Upper lobe of left lung (tissue), 6 donors: ENCODE data around the gene CTSS. TPM values are rescaled to one million over a fixed set of nuclear protein-coding genes. Genes with fewer than 3 reads are reported as not detected.
"Not testable (repeated sequence)": the region's sequence is repeated elsewhere in the genome, so short reads cannot be mapped to it uniquely, and the experiment has no call there.

Source experiments
- ATAC-seq, 2 donors: fragments of 200-7000 bp; cut with Tn5 transposase; one replicate each; pipeline ENCODE4 v1.9.1; 2022; ENCODE audit warnings: mild to moderate bottlenecking in 2 of 2, moderate library complexity in 2 of 2; ENCODE audit not compliant: low FRiP score in 2 of 2
- DNase-seq, 2 donors: peaks; one replicate each; pipeline ENCODE4 v3.0.0-alpha.2; 2019 to 2020
- H3K27ac ChIP-seq, 4 donors: fragments of 200-600 bp; sonication (generic); one replicate each; pipeline ENCODE4 v1.5.1; 2016 to 2019
- H3K27me3 ChIP-seq, 4 donors: fragments of 200-600 bp; sonication (generic); one replicate each; pipeline ENCODE4 v1.5.1; 2017 to 2019
- H3K36me3 ChIP-seq, 4 donors: fragments of 200-600 bp; sonication (generic); one replicate each; pipeline ENCODE4 v1.5.1; 2016 to 2019
- H3K4me1 ChIP-seq, 4 donors: fragments of 200-600 bp; sonication (generic); one replicate each; pipeline ENCODE4 v1.5.1; 2018 to 2019
- H3K4me3 ChIP-seq, 4 donors: fragments of 200-600 bp; sonication (generic); one replicate each; pipeline ENCODE4 v1.5.1; 2017 to 2019; ENCODE audit warnings: mild to moderate bottlenecking in 2 of 4, moderate library complexity in 1 of 4
- H3K9me3 ChIP-seq, 4 donors: fragments of 200-600 bp; sonication (generic); one replicate each; pipeline ENCODE4 v1.5.1; 2018 to 2019
- EP300 ChIP-seq, 4 donors: sonication (generic); formaldehyde crosslinking; IDR thresholded peaks; one replicate each; pipeline ENCODE4 v1.5.1; 2017; ENCODE audit warnings: antibody characterized with exemption in 4 of 4, control low read depth in 2 of 4
- POLR2A ChIP-seq, 4 donors: fragments of 450-650 bp; IDR thresholded peaks; one replicate each; pipeline ENCODE4 v1.5.1; 2016 to 2017; ENCODE audit warnings: antibody characterized with exemption in 4 of 4, mild to moderate bottlenecking in 2 of 4
- POLR2AphosphoS5 ChIP-seq, 2 donors: sonication (generic); formaldehyde crosslinking; IDR thresholded peaks; one replicate each; pipeline ENCODE4 v1.5.1; 2017; ENCODE audit warnings: antibody characterized with exemption in 2 of 2
- WGBS, 2 donors: methylation state at CpG; one replicate each; pipeline ENCODE4 v1.1.5; 2017 to 2018; 5-methylcytosine and 5-hydroxymethylcytosine counted together
- total RNA-seq, 6 donors: library from RNA; depleted of rRNA in 4 of 6; stranded (reverse); fragments of >200 nt in 4 of 6; gene quantifications; one replicate each; pipeline versions ENCODE4 v1.1.0 to v1.2.1, GENCODE V29; 2016 to 2021
- TF ChIP-seq, protein P1 (sequence below), 6 experiments: fragments of 450-650 bp in 4 of 6; fragments of 200-600 bp in 2 of 6; sonication (generic) in 2 of 6; IDR thresholded peaks; one replicate each; pipeline ENCODE4 v1.5.1; 2016 to 2019; ENCODE audit warnings: antibody characterized with exemption in 6 of 6
- donor health status: DM: no; HTN: no; CAD: no; lungs with moderate emphysema.
- donor health status: DM: no; HTN: yes; CAD: no; lungs with severe emphysema.

Gene CTSS
- total RNA-seq, 6 donors from 2014 or later = 153 to 625 (median 455) TPM

DNA sequence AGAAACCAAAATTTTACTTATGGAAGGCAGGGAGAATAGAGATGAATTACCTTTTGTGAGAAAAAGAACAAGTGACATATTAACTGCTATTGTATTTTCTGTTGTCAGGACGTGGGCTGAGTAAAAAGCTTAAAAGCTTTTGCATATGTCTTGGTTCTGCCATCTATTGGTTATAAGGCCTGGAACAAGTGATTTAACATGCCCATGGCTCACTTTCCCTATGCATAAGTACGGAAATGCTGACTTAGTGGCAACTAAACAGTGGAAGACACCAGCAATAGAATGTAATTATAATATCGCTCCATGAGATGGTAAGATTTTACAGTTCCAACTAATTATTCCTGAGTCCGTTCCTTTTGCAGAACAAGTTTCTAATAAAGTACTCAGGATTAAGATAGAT lies 6.7 kb upstream of the CTSS start:
- no peak for TF ChIP-seq POLR2A (IDR thresholded peaks at IDR 0.05)
- TF ChIP-seq EP300 (IDR thresholded peaks at IDR 0.05) = no peak
- TF ChIP-seq, protein P1, sequence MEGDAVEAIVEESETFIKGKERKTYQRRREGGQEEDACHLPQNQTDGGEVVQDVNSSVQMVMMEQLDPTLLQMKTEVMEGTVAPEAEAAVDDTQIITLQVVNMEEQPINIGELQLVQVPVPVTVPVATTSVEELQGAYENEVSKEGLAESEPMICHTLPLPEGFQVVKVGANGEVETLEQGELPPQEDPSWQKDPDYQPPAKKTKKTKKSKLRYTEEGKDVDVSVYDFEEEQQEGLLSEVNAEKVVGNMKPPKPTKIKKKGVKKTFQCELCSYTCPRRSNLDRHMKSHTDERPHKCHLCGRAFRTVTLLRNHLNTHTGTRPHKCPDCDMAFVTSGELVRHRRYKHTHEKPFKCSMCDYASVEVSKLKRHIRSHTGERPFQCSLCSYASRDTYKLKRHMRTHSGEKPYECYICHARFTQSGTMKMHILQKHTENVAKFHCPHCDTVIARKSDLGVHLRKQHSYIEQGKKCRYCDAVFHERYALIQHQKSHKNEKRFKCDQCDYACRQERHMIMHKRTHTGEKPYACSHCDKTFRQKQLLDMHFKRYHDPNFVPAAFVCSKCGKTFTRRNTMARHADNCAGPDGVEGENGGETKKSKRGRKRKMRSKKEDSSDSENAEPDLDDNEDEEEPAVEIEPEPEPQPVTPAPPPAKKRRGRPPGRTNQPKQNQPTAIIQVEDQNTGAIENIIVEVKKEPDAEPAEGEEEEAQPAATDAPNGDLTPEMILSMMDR (IDR thresholded peaks at IDR 0.05) = no peak
- no peak for TF ChIP-seq POLR2AphosphoS5 (IDR thresholded peaks at IDR 0.05)
- H3K4me1 ChIP-seq = peaks cover 0 to 3% (median 0%) of the 10 kb centered on the region in 4 donors
- 89% methylated on average over 4 of the region's 4 CpGs for WGBS, 2 donors
- ATAC-seq (no peak), DNase-seq (no peak)
- H3K27ac ChIP-seq = no peak overlapping the region
- no peaks in the 10 kb centered on the region for H3K27me3 ChIP-seq
- H3K9me3 ChIP-seq = no peaks in the 10 kb centered on the region
- H3K36me3 ChIP-seq = no peaks in the 10 kb centered on the region
- H3K4me3 ChIP-seq = no peak overlapping the region

DNA sequence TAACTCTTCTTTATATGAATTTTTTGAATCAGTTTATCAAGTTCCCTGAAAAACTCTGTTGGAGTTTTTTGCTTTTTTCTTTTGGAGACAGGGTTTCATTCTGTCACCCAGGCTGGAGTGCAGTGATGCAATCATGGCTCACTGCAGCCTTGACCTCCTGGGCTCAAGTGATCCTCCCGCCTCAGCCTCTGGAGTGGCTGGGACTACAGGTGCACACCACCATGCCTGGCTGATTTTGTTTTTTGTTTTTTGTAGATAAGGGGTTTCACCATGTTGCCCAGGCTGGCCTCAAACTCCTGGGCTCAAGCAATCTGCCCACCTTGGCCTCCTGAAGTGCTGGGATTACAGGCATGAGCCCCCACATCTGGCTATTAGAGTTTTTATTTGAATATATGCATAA lies 2.1 kb upstream of the CTSS start:
- H3K9me3 ChIP-seq, ATAC-seq, H3K36me3 ChIP-seq, H3K4me3 ChIP-seq, H3K27me3 ChIP-seq, H3K27ac ChIP-seq, DNase-seq: not testable (repeated sequence)
- H3K4me1 ChIP-seq = peaks cover 7 to 20% (median 19%) of the 10 kb centered on the region in 4 donors
- 35 to 81% methylated on average over 1 of the region's 1 CpG for WGBS, 2 donors

DNA sequence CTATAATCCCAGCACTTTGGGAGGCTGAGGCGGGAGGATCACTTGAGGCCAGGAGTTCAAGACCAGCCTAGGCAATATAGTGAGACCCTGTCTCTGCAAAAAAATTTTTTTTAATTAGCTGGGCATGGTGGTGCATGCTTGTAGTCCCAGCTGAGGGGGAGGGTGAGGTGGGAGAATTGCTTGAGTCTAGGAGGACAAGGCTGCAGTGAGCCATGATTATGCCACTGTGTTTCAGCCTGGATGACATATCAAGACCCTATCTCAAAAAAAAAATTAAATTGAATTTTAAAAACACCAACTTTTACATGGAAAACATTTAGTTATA lies 361 bp upstream of the CTSS start:
- peak overlapping the region in 3 of 4 donors; percentile 31 to 48 (median 42) for H3K4me3 ChIP-seq
- not testable (repeated sequence) for H3K27me3 ChIP-seq, H3K36me3 ChIP-seq, H3K9me3 ChIP-seq, DNase-seq, ATAC-seq
- H3K27ac ChIP-seq = peak overlapping the region; percentile 58 to 87 (median 84)
- WGBS, 2 donors = 67 to 73% methylated on average over 1 of the region's 1 CpG
- peaks cover 7 to 20% (median 19%) of the 10 kb centered on the region in 4 donors for H3K4me1 ChIP-seq
- peak in 1 of 2 donors; percentile 19 for TF ChIP-seq POLR2AphosphoS5 (IDR thresholded peaks at IDR 0.05)

DNA sequence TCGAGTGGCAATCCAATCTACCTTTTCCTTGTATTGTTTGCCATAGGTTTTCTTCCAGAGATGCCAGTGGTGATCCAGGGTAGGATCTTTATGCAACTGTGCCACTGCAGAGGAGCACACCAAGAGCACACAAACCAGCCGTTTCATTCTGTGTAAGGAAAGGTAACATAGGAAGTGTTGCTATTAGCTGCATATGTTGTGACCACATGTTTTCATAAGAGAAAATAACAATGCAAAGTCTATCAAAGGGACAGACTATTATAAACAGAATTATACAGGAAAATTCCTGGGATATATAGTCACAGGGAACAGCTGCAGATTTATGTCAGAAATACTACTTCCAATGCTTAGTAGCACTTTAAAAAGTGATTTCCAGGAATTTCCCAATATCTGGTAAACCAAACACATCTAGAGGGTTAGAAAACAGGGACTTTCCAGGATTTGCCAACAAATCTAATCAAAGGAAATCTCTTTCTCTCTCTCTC lies 919 bp downstream of the CTSS start:
- Histone ChIP-seq H3K27me3 (no peaks in the 10 kb centered on the region), H3K4me1 (peaks cover 7 to 26% (median 21%) of the 10 kb centered on the region in 4 donors), H3K9me3 (no peaks in the 10 kb centered on the region), H3K4me3 (peak overlapping the region in 3 of 4 donors; percentile 31 to 48 (median 42)), H3K36me3 (no peaks in the 10 kb centered on the region), H3K27ac (peak overlapping the region; percentile 58 to 87 (median 84))
- TF ChIP-seq EP300 (IDR thresholded peaks at IDR 0.05) = peak in 1 of 4 donors; percentile 24
- no peak for TF ChIP-seq POLR2A (IDR thresholded peaks at IDR 0.05)
- no peak for TF ChIP-seq POLR2AphosphoS5 (IDR thresholded peaks at IDR 0.05)
- no peak for DNase-seq
- WGBS, 2 donors = 28% methylated on average over 2 of the region's 2 CpGs
- peak; percentile 50 to 62 for ATAC-seq

DNA sequence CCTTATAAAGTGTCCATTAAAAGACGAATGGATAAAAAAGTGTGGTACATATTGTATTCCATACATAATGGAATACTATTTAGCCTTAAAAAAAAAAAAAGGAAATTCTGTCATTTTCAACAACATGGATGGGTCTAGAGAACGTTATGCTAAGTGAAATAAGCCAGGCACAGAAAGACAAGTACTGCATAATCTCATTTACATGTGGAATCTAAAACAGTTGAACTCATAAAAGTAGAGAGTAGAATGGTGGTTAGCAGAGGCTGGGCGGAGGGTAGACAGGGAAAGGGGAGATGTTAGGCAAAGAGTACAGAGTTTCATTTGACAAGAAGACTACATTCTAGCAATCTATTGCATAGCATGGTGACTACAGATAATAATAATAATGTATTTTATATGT lies 2.6 kb downstream of the CTSS start:
- no peaks in the 10 kb centered on the region for H3K9me3 ChIP-seq
- WGBS, 2 donors = 84 to 91% methylated on average over 3 of the region's 3 CpGs
- no peaks in the 10 kb centered on the region for H3K27me3 ChIP-seq
- H3K4me1 ChIP-seq = peaks cover 7 to 27% (median 21%) of the 10 kb centered on the region in 4 donors
- DNase-seq (no peak), ATAC-seq (no peak)
- H3K4me3 ChIP-seq = peak overlapping the region in 2 of 4 donors; percentile 7 to 48
- no peak for TF ChIP-seq POLR2AphosphoS5 (IDR thresholded peaks at IDR 0.05)
- TF ChIP-seq, protein P1 (IDR thresholded peaks at IDR 0.05) = no peak
- no peak for TF ChIP-seq EP300 (IDR thresholded peaks at IDR 0.05)
- no peak for TF ChIP-seq POLR2A (IDR thresholded peaks at IDR 0.05)
- H3K36me3 ChIP-seq = no peaks in the 10 kb centered on the region
- peak overlapping the region in 1 of 4 donors; percentile 83 for H3K27ac ChIP-seq

DNA sequence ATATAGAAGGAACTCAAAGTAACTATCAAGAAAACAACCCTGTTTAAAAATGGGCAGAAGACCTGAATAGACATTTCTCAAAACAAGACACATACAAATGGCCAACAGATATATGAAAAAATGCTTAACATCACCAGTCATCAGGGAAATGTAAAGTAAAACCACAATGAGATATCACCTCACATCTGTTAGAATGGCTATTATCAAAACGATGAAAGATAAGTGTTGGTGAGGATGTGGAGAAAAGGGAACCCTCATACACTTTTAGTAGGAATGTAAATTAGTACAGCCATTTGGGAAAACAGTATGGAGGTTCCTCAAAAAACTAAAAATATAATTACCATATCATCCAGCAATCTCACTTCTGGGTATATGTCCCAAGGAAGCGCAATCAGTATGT lies 3.0 kb downstream of the CTSS start:
- no peaks in the 10 kb centered on the region for H3K27me3 ChIP-seq
- WGBS, 2 donors = 81 to 86% methylated on average over 2 of the region's 2 CpGs
- H3K36me3 ChIP-seq = no peaks in the 10 kb centered on the region
- no peak for TF ChIP-seq POLR2AphosphoS5 (IDR thresholded peaks at IDR 0.05)
- TF ChIP-seq POLR2A (IDR thresholded peaks at IDR 0.05) = no peak
- TF ChIP-seq, protein P1 (IDR thresholded peaks at IDR 0.05) = no peak
- TF ChIP-seq EP300 (IDR thresholded peaks at IDR 0.05) = no peak
- peak overlapping the region in 1 of 4 donors; percentile 83 for H3K27ac ChIP-seq
- no peak for DNase-seq
- peak overlapping the region in 1 of 4 donors; percentile 48 for H3K4me3 ChIP-seq
- peaks cover 7 to 27% (median 21%) of the 10 kb centered on the region in 4 donors for H3K4me1 ChIP-seq
- no peaks in the 10 kb centered on the region for H3K9me3 ChIP-seq
- no peak for ATAC-seq
